HepG2 (cell line): ENCODE results near the gene IL1R1. TPM values are rescaled to one million over a fixed set of nuclear protein-coding genes. Genes with fewer than 3 reads are reported as not detected.

Source experiments
- ARID3A ChIP-seq: IDR thresholded peaks from 2 replicates; pipeline ENCODE4 v1.6.1; 2012; ENCODE audit warnings: low read depth, low read length, improper control_type of control experiment
- ARID4A ChIP-seq: sonication (generic); formaldehyde crosslinking; IDR thresholded peaks from 2 replicates; pipeline ENCODE4 v1.5.0; 2020; ENCODE audit warnings: mild to moderate bottlenecking, missing genetic modification reagents, borderline replicate concordance
- DRAP1 ChIP-seq: IDR thresholded peaks from 2 replicates; pipeline ENCODE4 v1.6.1; 2016; ENCODE audit warnings: missing genetic modification reagents, missing compliant biosample characterization
- GABPB1 ChIP-seq: IDR thresholded peaks from 2 replicates; pipeline ENCODE4 v1.6.1; 2016; ENCODE audit warnings: mild to moderate bottlenecking, missing genetic modification reagents, moderate library complexity, missing compliant biosample characterization
- GTF3A ChIP-seq: sonication (generic); formaldehyde crosslinking; conservative IDR thresholded peaks from 2 replicates; pipeline ENCODE4 v1.4.0; 2020; ENCODE audit warnings: mild to moderate bottlenecking, missing genetic modification reagents
- HIVEP1 ChIP-seq: sonication (generic); formaldehyde crosslinking; IDR thresholded peaks from 2 replicates; pipeline ENCODE4 v1.4.0; 2020; ENCODE audit warnings: mild to moderate bottlenecking, missing genetic modification reagents
- HNF4G ChIP-seq, 2 experiments: sonication (generic) in 1 of 2; formaldehyde crosslinking in 1 of 2; IDR thresholded peaks; 2 replicates each; pipeline versions ENCODE4 v1.4.0 to v1.6.1; 2011 to 2020; ENCODE audit warnings: borderline replicate concordance in 2 of 2, low read depth in 2 of 2, mild to moderate bottlenecking in 2 of 2, low read length in 1 of 2, missing genetic modification reagents in 1 of 2, moderate library complexity in 1 of 2
- KLF16 ChIP-seq, 2 experiments: sonication (generic) in 1 of 2; formaldehyde crosslinking in 1 of 2; IDR thresholded peaks; 2 replicates each; pipeline versions ENCODE4 v1.6.1 to v1.8.0; 2016 to 2023; ENCODE audit warnings: missing genetic modification reagents in 2 of 2, missing compliant biosample characterization in 1 of 2
- NKX3-1 ChIP-seq: sonication (generic); formaldehyde crosslinking; IDR thresholded peaks from 2 replicates; pipeline ENCODE4 v1.5.0; 2020; ENCODE audit warnings: missing genetic modification reagents
- NONO ChIP-seq, 2 experiments: fragments of 450-650 bp in 1 of 2; sonication (generic) in 1 of 2; formaldehyde crosslinking in 1 of 2; IDR thresholded peaks in 1 of 2; conservative IDR thresholded peaks in 1 of 2; 2 replicates each; pipeline versions ENCODE4 v1.6.1 to v1.8.0; 2017 to 2022; ENCODE audit warnings: mild to moderate bottlenecking in 1 of 2, missing genetic modification reagents in 1 of 2, moderate library complexity in 1 of 2
- PPARG ChIP-seq: conservative IDR thresholded peaks from 2 replicates; pipeline ENCODE4 v1.6.1; 2016; ENCODE audit warnings: missing biosample characterization, missing genetic modification reagents
- polyA plus RNA-seq, 8 experiments: library from polyadenylated mRNA; depleted of rRNA in 3 of 8; stranded (reverse) in 7 of 8; unstranded in 1 of 8; fragments of >200 nt; fragmentation: Illumina TruSeq in 4 of 8; extraction: Trizol in 4 of 8; gene quantifications; 2 replicates each; pipeline versions ENCODE4 v1.2.1 to v1.2.3, GENCODE V29; 2011 to 2016; ENCODE audit warnings: low read depth in 4 of 8, missing spikeins in 1 of 8, mixed read lengths in 1 of 8; ENCODE audit not compliant: insufficient read depth in 1 of 8
- total RNA-seq, 5 experiments: library from RNA; depleted of rRNA; stranded (reverse); fragments of >200 nt; fragmentation: Illumina TruSeq; extraction: Trizol; gene quantifications; 2 replicates each; pipeline ENCODE4 v1.2.3, GENCODE V29; 2016; ENCODE audit warnings: low read depth in 1 of 5

IL1R1 gene
- total and polyA plus RNA-seq, 2 of the 13 experiments (the other 11 are each of a cell fraction or from before 2014, with no cell fraction given): 38.0 to 93.1 TPM

GRCh38 chr2:102141970-102142828, at the start of gene IL1R1 (continued):
- TF ChIP-seq NONO (IDR thresholded peaks at IDR 0.05) (no peak), NONO (CRISPR knock-in tag; conservative IDR thresholded peaks at IDR 0.05) (0 out of 2 replicates have a peak, but pooled peaks have one; percentile 1), HIVEP1 (no peak; the same call in 1 of the 2 replicates), GABPB1 (CRISPR knock-in tag) (peak; percentile 67; the same call in 1 of the 2 replicates), PPARG (no peak), GTF3A (CRISPR knock-in tag) (no peak), KLF16 (CRISPR knock-in tag; IDR thresholded peaks at IDR 0.05) (peak in 1 of 2 experiments; percentile 41; a peak in 1 of 4 replicates), ARID4A (CRISPR knock-in tag) (no peak), HNF4G (IDR thresholded peaks at IDR 0.05; ENCODE audit: borderline replicate concordance, low read depth, low read length) (no peak), HNF4G (CRISPR knock-in tag; IDR thresholded peaks at IDR 0.05; ENCODE audit: borderline replicate concordance, low read depth) (no peak), NKX3-1 (no peak), ARID3A (no peak), DRAP1 (no peak)
- TF ChIP-seq, all 625 proteins: peak for 145
